NCI-H1105 (cell line): ENCODE measurements around the gene LETM1.

ENCODE experiments used
- DNase-seq: peaks from one replicate; lab custom pipeline; 2025; lab: John Stamatoyannopoulos, UW

Gene LETM1

GRCh38 chr4:1762264-1763010, 93.5 kb downstream of the LETM1 start:
- DNase-seq: no peak
